Neutrophil (primary cell): ENCODE measurements around the gene CELF4.

Source experiments
- H3K27ac ChIP-seq: fragments of 200-600 bp; sonication (generic); 2 replicates; pipeline ENCODE4 v1.5.1; 2016; ENCODE audit warnings: mild to moderate bottlenecking, moderate library complexity
- H3K27me3 ChIP-seq: fragments of 200-600 bp; sonication (generic); 2 replicates; pipeline ENCODE4 v1.6.0; 2016; ENCODE audit warnings: mild to moderate bottlenecking
- H3K36me3 ChIP-seq: fragments of 200-600 bp; sonication (generic); 2 replicates; pipeline ENCODE4 v1.5.1; 2017
- H3K4me1 ChIP-seq, 2 experiments: fragments of 200-600 bp in 1 of 2; sonication (generic) in 1 of 2; 1 replicate in 1 of 2; 2 replicates in 1 of 2; pipeline versions ENCODE4 v1.5.1 to v1.6.1; 2013 to 2016; ENCODE audit warnings: low read depth in 1 of 2, low read length in 1 of 2, mild to moderate bottlenecking in 1 of 2, moderate library complexity in 1 of 2; ENCODE audit not compliant: control insufficient read depth in 1 of 2, insufficient read depth in 1 of 2
- H3K4me3 ChIP-seq, 2 experiments: fragments of 200-600 bp in 1 of 2; sonication (generic) in 1 of 2; 1 replicate in 1 of 2; 2 replicates in 1 of 2; pipeline ENCODE4 v1.5.1; 2013 to 2016; ENCODE audit warnings: low read depth in 1 of 2, low read length in 1 of 2, mild to moderate bottlenecking in 1 of 2, moderate library complexity in 1 of 2
- H3K9me3 ChIP-seq: fragments of 200-600 bp; sonication (generic); 2 replicates; pipeline ENCODE4 v1.5.1; 2016
- CTCF ChIP-seq: fragments of 200-600 bp; sonication (generic); IDR thresholded peaks from 2 replicates; pipeline ENCODE4 v1.5.1; 2016; ENCODE audit warnings: antibody characterized with exemption

The CELF4 gene

GRCh38 chr18:37286801-37287200 is 278.8 kb downstream of the CELF4 start:
- Histone ChIP-seq H3K9me3 (no peaks in the 10 kb centered on the region), H3K4me1 (no peaks in the 10 kb centered on the region), H3K27me3 (no peaks in the 10 kb centered on the region), H3K36me3 (no peaks in the 10 kb centered on the region), H3K27ac (no peak overlapping the region), H3K4me3 (no peak overlapping the region)
- TF ChIP-seq CTCF = no peak

GRCh38 chr18:37285825-37286224 is 279.8 kb downstream of the CELF4 start:
- Histone ChIP-seq H3K4me1 (no peaks in the 10 kb centered on the region), H3K36me3 (no peaks in the 10 kb centered on the region), H3K27me3 (no peaks in the 10 kb centered on the region), H3K27ac (no peak overlapping the region), H3K4me3 (no peak overlapping the region), H3K9me3 (no peaks in the 10 kb centered on the region)
- TF ChIP-seq CTCF = no peak

- TF ChIP-seq CTCF = no peak
- Histone ChIP-seq H3K27ac (no peak overlapping the region), H3K27me3 (no peaks in the 10 kb centered on the region), H3K9me3 (no peaks in the 10 kb centered on the region), H3K4me1 (no peaks in the 10 kb centered on the region), H3K36me3 (no peaks in the 10 kb centered on the region), H3K4me3 (no peak overlapping the region)
These were observed 281.3 kb downstream of the CELF4 start for GRCh38 chr18:37284260-37284659.

GRCh38 chr18:37282386-37283037 is 283.1 kb downstream of the CELF4 start:
- Histone ChIP-seq H3K4me3 (no peak overlapping the region), H3K27ac (no peak overlapping the region), H3K4me1 (no peaks in the 10 kb centered on the region), H3K27me3 (peaks cover 4% of the 10 kb centered on the region), H3K36me3 (no peaks in the 10 kb centered on the region), H3K9me3 (no peaks in the 10 kb centered on the region)
- no peak for TF ChIP-seq CTCF

- Histone ChIP-seq H3K9me3 (no peaks in the 10 kb centered on the region), H3K4me1 (no peaks in the 10 kb centered on the region), H3K27ac (no peak overlapping the region), H3K27me3 (peaks cover 20% of the 10 kb centered on the region), H3K4me3 (no peak overlapping the region), H3K36me3 (no peaks in the 10 kb centered on the region)
- TF ChIP-seq CTCF = no peak
These were observed 284.8 kb downstream of the CELF4 start for GRCh38 chr18:37280701-37281393.
